ENCODE results near the gene RHD.
"Not testable (repeated sequence)": the region's sequence is repeated elsewhere in the genome, so short reads cannot be mapped to it uniquely, and the experiment has no call there.

DNA sequence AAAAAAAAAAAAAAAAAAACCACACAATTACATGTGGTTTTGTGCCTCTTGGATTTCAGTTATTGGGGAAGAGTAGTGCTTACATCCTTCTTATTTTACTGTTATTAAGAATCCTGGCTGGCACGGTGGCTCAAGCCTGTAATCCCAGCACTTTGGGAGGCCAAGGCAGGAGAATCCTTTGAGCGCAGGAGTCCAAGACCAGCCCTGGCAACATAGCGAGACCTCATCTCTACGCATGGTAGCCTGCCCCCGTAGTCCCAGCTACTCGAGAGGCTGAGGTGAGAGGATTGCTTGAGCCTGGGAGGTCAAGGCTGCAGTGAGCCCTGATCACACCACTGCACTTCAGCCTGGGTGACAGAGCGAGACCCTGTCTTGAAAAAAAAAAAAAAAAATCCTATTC is 36.0 kb upstream of the RHD start:
- TF ChIP-seq, protein P1, sequence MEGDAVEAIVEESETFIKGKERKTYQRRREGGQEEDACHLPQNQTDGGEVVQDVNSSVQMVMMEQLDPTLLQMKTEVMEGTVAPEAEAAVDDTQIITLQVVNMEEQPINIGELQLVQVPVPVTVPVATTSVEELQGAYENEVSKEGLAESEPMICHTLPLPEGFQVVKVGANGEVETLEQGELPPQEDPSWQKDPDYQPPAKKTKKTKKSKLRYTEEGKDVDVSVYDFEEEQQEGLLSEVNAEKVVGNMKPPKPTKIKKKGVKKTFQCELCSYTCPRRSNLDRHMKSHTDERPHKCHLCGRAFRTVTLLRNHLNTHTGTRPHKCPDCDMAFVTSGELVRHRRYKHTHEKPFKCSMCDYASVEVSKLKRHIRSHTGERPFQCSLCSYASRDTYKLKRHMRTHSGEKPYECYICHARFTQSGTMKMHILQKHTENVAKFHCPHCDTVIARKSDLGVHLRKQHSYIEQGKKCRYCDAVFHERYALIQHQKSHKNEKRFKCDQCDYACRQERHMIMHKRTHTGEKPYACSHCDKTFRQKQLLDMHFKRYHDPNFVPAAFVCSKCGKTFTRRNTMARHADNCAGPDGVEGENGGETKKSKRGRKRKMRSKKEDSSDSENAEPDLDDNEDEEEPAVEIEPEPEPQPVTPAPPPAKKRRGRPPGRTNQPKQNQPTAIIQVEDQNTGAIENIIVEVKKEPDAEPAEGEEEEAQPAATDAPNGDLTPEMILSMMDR (conservative IDR thresholded peaks at IDR 0.05 in 1 of 2, IDR thresholded peaks at IDR 0.05 in 1 of 2; ENCODE audit: extremely low read depth in 1 of 2, insufficient read depth in 1 of 2, low read depth in 1 of 2, low read length in 2 of 2): not testable (repeated sequence)
- not testable (repeated sequence) for TF ChIP-seq EZH2 (IDR thresholded peaks at IDR 0.05; ENCODE audit: borderline replicate concordance, low read length)

Measured in mammary epithelial cell (primary cell).